GM12872 (cell line): ENCODE measurements around the gene SPC25.

ENCODE experiments used
- TF ChIP-seq, protein P1 (sequence below): IDR thresholded peaks from 3 replicates; pipeline ENCODE4 v1.5.1; 2011; ENCODE audit warnings: low read depth, mild to moderate bottlenecking, low read length, moderate library complexity; ENCODE audit not compliant: insufficient read depth

The SPC25 gene

GRCh38 chr2:168858146-168858545 lies 32.1 kb downstream of the SPC25 start:
- TF ChIP-seq, protein P1, sequence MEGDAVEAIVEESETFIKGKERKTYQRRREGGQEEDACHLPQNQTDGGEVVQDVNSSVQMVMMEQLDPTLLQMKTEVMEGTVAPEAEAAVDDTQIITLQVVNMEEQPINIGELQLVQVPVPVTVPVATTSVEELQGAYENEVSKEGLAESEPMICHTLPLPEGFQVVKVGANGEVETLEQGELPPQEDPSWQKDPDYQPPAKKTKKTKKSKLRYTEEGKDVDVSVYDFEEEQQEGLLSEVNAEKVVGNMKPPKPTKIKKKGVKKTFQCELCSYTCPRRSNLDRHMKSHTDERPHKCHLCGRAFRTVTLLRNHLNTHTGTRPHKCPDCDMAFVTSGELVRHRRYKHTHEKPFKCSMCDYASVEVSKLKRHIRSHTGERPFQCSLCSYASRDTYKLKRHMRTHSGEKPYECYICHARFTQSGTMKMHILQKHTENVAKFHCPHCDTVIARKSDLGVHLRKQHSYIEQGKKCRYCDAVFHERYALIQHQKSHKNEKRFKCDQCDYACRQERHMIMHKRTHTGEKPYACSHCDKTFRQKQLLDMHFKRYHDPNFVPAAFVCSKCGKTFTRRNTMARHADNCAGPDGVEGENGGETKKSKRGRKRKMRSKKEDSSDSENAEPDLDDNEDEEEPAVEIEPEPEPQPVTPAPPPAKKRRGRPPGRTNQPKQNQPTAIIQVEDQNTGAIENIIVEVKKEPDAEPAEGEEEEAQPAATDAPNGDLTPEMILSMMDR, result no peak

GRCh38 chr2:168855601-168856000 lies 34.6 kb downstream of the SPC25 start:
- TF ChIP-seq, protein P1, result no peak

DNA sequence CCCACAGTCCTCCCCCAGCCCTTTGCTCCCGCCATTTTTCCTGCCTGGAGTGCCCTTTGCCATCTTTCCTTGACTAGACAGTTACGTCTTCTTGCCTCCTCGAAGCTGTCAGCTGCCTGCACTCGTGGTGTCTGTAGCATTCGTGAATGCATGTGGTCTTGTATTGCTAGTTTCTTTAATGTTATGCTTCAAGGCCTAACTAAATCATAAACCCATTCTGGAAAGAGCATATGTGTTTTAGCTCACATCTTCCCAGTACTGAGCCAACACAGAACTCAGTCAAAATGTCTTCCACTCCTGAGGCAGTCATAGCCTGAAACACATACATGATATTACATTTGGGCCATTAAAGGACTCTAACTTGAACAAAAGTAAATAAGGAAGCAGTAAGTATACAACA lies 35.6 kb downstream of the SPC25 start:
- TF ChIP-seq, protein P1, result no peak

- TF ChIP-seq, protein P1, result no peak
Observed at GRCh38 chr2:168853471-168853870, 36.8 kb downstream of the SPC25 start.

- TF ChIP-seq, protein P1, result no peak
Observed at GRCh38 chr2:168852481-168852880, 37.7 kb downstream of the SPC25 start.

- TF ChIP-seq, protein P1, result no peak
Observed at GRCh38 chr2:168851674-168852320, 38.4 kb downstream of the SPC25 start.

DNA sequence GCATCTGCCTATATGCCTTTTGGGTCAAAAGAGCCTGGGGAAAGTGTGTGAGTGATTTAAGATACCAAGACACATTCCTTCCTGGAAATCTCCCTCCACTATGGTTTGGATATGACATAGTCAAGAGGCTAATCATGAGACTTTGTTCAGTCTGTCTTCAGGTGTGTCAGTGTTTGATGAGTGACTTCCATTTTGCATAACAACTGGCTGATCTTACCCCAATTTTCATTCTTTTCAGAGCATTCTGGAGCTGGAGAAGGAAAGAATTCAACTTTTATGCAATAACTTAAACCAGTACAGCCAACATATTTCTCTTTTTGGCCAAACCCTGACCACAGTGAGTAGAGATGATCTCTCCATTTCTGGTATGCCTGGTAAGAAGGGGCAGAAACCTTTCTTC lies 39.4 kb downstream of the SPC25 start:
- TF ChIP-seq, protein P1, result no peak

GRCh38 chr2:168849610-168850009 lies 40.6 kb downstream of the SPC25 start:
- TF ChIP-seq, protein P1, result 0 out of 3 replicates have a peak, but pooled peaks have one; percentile 28
